GM19240 (cell line): ENCODE results near the gene ZNG1B.
"Not testable (repeated sequence)": the region's sequence is repeated elsewhere in the genome, so short reads cannot be mapped to it uniquely, and the experiment has no call there.

Source experiments
- DNase-seq: peaks from one replicate; pipeline ENCODE4 v3.0.0; 2011; ENCODE audit warnings: low spot score; ENCODE audit not compliant: insufficient read length

The ZNG1B gene

GRCh38 chr2:113503094-113504042, 65.9 kb downstream of the ZNG1B start:
- DNase-seq = not testable (repeated sequence)

DNA sequence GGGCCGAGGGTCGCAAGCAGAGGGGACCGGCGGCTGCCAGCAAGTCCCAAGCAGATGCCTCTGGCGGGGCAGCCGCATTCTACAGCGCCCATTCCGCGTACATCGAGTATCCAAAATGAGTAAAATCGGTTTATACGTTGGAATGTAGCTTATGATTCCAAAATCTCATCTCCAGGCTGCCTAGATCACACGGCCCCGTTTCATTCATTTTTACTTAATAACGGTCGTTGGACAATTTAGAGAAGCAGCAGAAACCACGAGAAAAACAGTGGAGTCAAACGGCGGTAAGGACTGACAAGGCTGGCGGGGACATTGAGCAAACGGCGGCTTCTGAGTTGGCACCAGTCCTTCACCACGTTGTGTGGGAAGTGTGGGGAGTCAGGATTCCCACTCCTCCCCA, 66.6 kb downstream of the ZNG1B start:
- DNase-seq = not testable (repeated sequence)

- DNase-seq = not testable (repeated sequence)
Measured at GRCh38 chr2:113507394-113508140, 70.1 kb downstream of the ZNG1B start.

- DNase-seq = not testable (repeated sequence)
Measured at GRCh38 chr2:113508187-113508586, 70.7 kb downstream of the ZNG1B start.

DNA sequence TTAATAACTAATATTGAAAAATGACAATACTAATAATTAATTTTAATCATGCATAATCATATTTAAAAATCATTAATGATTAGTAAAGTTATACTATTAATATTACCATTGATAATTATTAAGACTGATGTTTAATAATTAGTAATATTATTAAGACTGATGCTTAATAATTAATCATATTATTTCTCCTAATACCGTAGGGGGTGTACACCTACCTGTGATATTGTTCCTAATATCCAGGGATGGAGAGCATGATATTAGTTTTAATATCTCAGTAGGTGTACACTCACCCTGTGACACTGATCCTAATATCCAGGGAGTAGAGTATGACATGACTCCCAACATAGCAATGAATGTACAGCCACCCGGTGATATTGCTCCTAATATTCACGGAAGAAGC, 73.4 kb downstream of the ZNG1B start:
- not testable (repeated sequence) for DNase-seq

DNA sequence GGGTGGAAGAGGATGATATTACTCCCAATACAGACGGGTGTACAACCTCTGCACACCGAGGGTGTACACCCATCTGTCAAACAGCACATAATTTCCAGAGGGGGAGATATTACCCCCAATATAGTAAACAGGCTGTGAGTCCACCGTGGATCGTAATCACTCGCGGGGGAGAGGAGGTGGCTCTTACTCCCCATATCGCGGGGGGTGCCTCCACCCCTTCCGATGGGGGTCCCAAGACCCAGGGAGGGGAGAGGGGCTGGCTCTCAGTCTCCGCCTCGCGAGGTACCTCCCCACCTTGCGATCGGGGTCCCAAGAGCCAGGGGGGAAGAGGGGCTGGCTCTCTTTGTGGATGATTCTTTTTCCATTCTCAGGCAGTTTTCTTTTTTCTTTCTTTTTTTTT, 74.4 kb downstream of the ZNG1B start:
- DNase-seq = not testable (repeated sequence)

DNA sequence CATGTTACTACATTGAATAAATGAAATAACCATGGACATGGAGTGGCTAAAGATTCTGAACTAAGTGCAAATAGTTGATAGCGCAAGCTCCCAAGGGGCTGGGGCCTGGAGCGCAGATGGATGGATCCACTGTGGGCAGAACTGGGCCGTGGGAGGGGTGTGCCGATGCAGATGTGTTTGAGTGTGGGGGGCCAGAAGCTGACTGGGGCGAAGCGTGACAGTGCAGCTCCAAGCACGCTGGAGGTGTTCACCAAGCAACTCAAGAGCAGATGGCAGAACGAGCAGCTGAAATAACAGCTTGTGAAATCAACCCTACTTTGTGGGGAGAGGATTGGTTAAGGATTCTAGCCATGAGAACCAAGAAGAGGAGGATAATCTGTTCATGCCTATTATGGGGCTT, 78.0 kb downstream of the ZNG1B start:
- not testable (repeated sequence) for DNase-seq

- DNase-seq = not testable (repeated sequence)
Measured at GRCh38 chr2:113515995-113516394, 78.5 kb downstream of the ZNG1B start.

DNA sequence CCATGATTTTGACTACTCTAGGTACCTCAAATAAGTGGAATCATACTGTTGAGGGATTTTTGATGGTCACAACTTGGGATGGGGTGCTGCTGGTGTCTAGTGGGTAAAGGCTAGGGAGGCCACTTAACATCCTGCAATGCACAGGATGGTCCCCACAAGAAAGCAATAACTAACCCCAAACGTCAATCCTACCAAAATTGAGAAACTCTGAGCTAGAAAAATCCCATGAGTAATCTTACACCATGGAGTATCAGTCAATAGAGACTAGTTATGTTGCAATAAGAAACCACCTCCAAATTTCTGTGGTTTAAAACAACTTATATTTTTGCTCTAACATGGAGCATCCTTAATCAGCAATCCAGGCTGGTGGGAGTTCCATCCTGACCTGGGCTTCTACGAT, 79.5 kb downstream of the ZNG1B start:
- not testable (repeated sequence) for DNase-seq

DNA sequence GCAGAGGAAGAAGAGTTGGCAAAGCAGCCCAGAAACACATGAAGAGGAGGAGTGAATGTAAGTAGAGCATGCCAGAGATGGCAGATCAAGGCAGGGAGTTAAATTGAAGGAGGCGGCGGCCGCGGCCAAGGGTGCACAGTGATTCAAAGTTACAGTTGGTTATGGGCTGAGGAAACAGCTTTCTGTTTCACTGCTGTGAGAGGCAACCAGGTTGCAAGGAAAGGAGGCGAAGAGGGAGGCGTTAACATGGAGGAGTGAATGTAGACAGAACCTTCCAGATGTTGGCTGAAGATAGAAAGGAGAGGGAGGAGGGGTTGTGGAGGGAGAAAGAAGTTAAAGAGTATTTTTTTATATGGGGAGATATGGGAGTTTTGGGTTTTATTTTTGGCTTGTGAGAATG, 83.3 kb downstream of the ZNG1B start:
- DNase-seq = not testable (repeated sequence)

DNA sequence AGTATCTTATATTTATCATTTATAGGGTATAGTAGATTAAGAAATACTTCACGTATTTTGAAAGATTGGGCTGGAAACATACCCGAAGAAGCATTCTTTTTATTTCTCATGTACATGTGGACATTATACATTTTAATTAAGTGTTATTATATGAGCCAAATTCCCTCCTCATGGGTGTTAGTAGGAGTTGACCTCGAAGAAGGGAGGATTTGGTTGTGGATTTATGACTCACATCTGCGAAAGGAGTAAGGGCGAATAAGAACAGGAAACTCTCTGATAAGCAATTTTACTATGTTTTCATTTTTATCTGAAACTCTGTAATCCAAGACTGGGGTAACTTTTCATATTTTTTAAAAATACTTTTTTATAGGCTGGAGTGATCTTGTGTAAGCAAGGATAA, 84.0 kb downstream of the ZNG1B start:
- DNase-seq = not testable (repeated sequence)

- DNase-seq = not testable (repeated sequence)
Measured at GRCh38 chr2:113524986-113525385, 87.5 kb downstream of the ZNG1B start.

DNA sequence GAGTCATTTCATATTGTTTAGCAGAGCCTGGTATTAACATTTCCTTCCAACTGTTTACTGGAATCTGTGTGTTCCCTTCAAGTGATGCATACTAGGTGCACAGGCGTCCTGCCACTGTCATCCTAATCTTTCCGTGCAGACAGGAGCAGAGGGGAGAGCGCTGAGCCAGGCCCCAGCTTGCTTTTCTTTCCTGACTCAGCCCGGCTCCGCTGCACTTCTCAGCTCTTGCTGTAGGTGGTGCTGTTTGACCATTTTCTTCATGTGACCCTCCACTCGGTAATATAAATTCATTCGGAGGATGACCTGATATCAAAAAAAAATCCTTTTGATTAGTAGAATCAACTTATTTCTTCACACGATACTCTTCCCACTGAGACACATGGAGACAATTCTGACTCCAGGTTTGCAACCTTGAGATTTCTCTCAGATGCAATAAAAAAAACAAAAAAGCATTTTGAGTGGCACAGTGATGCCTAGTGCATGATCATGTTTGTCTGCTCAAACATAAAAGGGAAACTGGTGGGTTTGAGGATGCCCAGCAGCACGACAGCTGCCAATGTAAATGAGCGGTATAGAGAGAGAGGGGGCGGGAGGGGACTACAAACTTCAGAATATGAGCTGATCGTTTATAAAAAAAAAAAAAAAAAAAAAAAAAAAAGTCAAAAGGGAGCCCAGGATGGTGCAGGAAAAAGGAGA, 90.0 kb downstream of the ZNG1B start:
- DNase-seq = not testable (repeated sequence)

- DNase-seq = not testable (repeated sequence)
Measured at GRCh38 chr2:113528126-113528525, 90.6 kb downstream of the ZNG1B start.

DNA sequence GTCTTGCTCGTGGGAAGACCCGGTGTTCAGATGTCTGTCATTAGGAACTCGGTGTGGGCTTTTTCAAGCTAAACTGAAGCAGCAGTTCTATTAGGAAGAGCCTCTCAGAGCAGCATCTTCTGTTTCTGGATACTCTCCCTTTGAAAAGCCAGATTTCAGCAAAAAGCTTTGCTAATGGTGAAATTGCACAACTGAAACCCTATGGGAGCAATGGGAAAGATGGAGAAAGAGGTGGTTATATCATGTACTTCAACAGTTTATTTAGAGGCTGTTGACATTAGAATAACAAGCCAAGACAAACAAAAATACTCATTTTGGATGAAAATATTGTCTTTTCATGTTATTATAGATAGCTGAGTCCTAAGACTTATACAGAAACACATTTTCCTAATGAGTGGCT, 91.4 kb downstream of the ZNG1B start:
- not testable (repeated sequence) for DNase-seq

DNA sequence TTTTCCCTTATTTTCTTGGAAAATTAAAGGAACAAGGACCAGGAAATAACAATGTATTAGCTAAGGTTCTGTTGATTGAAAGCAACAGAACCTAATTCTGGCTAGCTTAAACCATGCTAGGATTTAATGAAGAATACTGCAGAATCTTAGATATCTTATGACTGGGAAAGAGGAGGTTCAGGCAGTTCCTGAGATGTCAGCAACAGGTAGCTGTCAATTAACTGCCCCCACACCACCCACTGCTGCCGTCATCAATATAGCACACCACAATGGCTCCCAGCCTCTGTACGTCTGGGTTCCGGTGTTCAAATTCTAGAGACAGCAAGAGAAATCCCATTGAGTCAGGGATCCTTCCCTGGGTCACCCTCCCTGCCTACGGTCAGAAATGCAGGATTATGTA, 95.5 kb downstream of the ZNG1B start:
- DNase-seq = not testable (repeated sequence)

- not testable (repeated sequence) for DNase-seq
Measured at GRCh38 chr2:113536573-113536972, 99.1 kb downstream of the ZNG1B start.

DNA sequence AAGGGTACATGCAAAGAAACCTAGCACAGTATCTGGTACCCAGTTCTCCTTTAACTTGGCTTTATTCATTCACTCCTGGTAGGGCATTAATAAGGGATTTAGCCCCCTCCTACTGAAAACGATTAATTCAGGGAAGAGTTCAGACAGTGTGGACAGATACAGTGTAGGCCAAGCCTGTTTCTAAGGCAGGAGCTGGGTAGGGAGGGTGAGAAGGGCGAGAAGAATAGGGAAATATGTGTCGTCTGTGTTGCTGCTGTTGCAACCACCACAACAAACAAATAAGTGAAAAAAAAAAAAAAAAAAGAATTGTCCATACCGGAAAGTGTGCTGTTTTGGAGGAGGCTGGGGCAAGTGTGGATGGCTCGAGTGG, 103.3 kb downstream of the ZNG1B start:
- not testable (repeated sequence) for DNase-seq

GRCh38 chr2:113541204-113541975, 103.9 kb downstream of the ZNG1B start:
- not testable (repeated sequence) for DNase-seq

DNA sequence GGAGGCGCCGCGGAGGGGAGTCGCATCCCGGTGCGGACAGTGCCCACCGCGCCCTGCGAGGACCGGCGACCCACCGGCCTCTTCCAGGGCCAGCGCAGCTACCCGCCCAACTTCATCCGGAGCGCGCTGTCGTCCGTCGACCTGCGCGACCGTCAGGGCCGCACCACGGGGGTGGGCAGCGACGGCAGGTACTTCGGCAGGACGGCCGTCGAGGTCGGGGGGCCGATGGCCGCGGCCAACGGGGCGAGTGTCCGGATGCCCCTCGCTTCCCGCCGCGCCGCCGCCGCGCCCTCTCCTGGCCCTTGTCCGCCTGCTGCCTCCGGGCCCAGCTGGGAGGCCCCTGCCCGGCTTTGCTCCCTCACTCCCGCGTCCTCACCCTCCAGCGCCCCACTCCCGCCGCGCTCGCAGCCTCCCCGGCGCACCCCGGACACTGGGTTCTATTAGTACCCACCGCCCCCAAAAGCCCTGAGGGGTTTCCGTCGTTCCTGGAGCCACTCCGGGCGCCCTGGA, 104.5 kb downstream of the ZNG1B start:
- not testable (repeated sequence) for DNase-seq

DNA sequence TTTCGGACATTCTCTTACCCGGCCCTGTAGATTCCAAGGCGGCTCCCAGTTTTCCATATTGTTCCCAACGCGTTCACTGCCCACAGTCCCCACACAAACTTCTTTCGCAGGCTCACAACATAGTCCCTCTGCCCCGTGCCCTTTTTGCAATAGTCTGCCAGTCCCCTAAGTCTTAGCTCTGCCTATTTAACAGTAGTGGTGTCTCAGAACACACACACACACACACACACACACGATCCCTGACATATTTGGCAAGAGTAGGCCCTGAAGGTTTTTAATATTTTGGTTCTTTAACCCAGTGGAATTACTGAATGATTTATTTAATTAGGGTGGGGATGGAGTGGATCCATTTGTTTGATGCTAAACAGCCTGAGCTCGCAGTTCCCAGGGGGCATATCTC, 105.0 kb downstream of the ZNG1B start:
- DNase-seq = not testable (repeated sequence)
